Neutrophil (primary cell): ENCODE data around the gene HIPK2.

Experiments
- H3K27ac ChIP-seq: fragments of 200-600 bp; sonication (generic); 2 replicates; pipeline ENCODE4 v1.5.1; 2016; ENCODE audit warnings: mild to moderate bottlenecking, moderate library complexity
- H3K27me3 ChIP-seq: fragments of 200-600 bp; sonication (generic); 2 replicates; pipeline ENCODE4 v1.6.0; 2016; ENCODE audit warnings: mild to moderate bottlenecking
- H3K36me3 ChIP-seq: fragments of 200-600 bp; sonication (generic); 2 replicates; pipeline ENCODE4 v1.5.1; 2017
- H3K4me1 ChIP-seq, 2 experiments: fragments of 200-600 bp in 1 of 2; sonication (generic) in 1 of 2; 1 replicate in 1 of 2; 2 replicates in 1 of 2; pipeline versions ENCODE4 v1.5.1 to v1.6.1; 2013 to 2016; ENCODE audit warnings: low read depth in 1 of 2, low read length in 1 of 2, mild to moderate bottlenecking in 1 of 2, moderate library complexity in 1 of 2; ENCODE audit not compliant: control insufficient read depth in 1 of 2, insufficient read depth in 1 of 2
- H3K4me3 ChIP-seq, 2 experiments: fragments of 200-600 bp in 1 of 2; sonication (generic) in 1 of 2; 1 replicate in 1 of 2; 2 replicates in 1 of 2; pipeline ENCODE4 v1.5.1; 2013 to 2016; ENCODE audit warnings: low read depth in 1 of 2, low read length in 1 of 2, mild to moderate bottlenecking in 1 of 2, moderate library complexity in 1 of 2
- H3K9me3 ChIP-seq: fragments of 200-600 bp; sonication (generic); 2 replicates; pipeline ENCODE4 v1.5.1; 2016
- CTCF ChIP-seq: fragments of 200-600 bp; sonication (generic); IDR thresholded peaks from 2 replicates; pipeline ENCODE4 v1.5.1; 2016; ENCODE audit warnings: antibody characterized with exemption

Gene HIPK2

GRCh38 chr7:139540203-139540602, 237.6 kb downstream of the HIPK2 start:
- H3K9me3 ChIP-seq = no peaks in the 10 kb centered on the region
- no peaks in the 10 kb centered on the region for H3K27me3 ChIP-seq
- no peak overlapping the region for H3K27ac ChIP-seq
- no peaks in the 10 kb centered on the region for H3K36me3 ChIP-seq
- H3K4me1 ChIP-seq = peaks cover 0 to 6% of the 10 kb centered on the region in 2 experiments
- H3K4me3 ChIP-seq = no peak overlapping the region
- no peak for TF ChIP-seq CTCF

DNA sequence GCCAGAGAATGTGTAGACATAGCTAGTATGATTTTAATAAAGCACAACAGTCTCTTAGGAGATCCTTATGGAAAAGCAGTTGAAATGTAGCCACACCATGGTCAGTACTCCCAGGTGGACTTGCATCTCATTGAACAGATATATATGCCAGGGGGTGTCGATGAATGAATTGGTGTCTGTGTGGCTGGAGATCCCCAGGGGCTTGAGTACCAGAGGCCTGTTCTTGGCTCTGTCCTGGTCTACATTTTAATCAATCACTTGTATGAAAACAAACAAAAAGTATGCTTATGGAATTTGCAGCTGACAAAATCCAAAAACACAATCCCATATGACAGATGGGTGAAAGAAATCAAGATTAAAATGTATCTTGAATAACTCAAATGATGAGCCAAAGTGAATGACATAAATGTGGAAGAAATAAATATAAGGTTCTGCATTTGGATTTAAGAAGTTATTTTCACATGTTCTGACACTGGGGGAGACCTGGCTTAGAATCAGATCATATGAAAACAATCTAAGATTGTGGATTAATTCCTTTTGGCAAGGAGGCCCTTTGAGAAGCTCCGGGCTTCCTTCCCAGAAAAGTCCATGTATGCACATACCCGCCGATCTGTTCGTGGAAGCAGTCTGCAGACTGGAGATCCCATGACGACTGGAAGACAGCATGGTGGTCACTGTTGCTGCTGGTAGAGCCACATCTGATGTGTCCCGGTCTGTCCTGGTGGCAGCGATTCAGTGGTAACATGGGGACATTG, 238.7 kb downstream of the HIPK2 start:
- no peak for TF ChIP-seq CTCF
- Histone ChIP-seq H3K36me3 (no peaks in the 10 kb centered on the region), H3K4me3 (no peak overlapping the region), H3K27me3 (peaks cover 4% of the 10 kb centered on the region), H3K27ac (no peak overlapping the region), H3K9me3 (no peaks in the 10 kb centered on the region), H3K4me1 (peaks cover 0 to 7% of the 10 kb centered on the region in 2 experiments)

GRCh38 chr7:139536152-139536551, 241.6 kb downstream of the HIPK2 start:
- H3K4me3 ChIP-seq = no peak overlapping the region
- no peaks in the 10 kb centered on the region for H3K9me3 ChIP-seq
- peaks cover 8% of the 10 kb centered on the region for H3K27me3 ChIP-seq
- no peaks in the 10 kb centered on the region for H3K36me3 ChIP-seq
- no peak for TF ChIP-seq CTCF
- no peak overlapping the region for H3K27ac ChIP-seq
- H3K4me1 ChIP-seq = peaks cover 0 to 3% of the 10 kb centered on the region in 2 experiments

DNA sequence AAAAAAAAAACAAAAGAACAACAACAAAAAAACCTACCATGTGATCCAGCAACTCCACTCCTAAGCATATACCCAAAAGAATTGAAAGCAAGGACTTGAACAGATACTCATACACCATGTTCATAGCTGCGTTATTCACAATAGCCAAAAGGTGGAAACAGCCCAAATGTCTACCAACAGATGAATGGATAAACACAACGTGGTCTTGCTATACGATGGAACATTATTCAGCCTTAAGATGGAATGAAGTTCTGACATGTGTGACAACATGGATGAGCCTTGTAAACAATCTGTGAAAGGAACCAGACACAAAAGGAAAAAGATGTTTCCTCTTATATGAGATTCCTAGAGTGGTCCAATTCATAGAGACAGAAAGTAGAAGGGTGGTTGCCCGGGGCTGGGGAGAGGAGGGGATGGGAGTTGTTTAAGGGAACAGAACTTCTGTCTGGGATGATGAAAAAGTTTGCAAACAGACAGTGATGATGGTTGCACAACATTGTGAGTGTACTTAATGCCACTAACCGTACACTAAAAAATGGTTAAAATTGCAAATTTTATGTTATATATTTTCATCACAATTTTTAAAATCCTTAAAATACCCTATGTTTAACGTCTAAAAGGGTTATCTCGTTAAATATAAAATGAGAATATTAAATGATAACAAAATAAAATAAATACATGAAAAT, 242.7 kb downstream of the HIPK2 start:
- no peaks in the 10 kb centered on the region for H3K9me3 ChIP-seq
- no peaks in the 10 kb centered on the region for H3K36me3 ChIP-seq
- no peak overlapping the region for H3K27ac ChIP-seq
- no peak for TF ChIP-seq CTCF
- H3K27me3 ChIP-seq = peaks cover 8% of the 10 kb centered on the region
- peaks cover 0 to 3% of the 10 kb centered on the region in 2 experiments for H3K4me1 ChIP-seq
- H3K4me3 ChIP-seq = no peak overlapping the region

DNA sequence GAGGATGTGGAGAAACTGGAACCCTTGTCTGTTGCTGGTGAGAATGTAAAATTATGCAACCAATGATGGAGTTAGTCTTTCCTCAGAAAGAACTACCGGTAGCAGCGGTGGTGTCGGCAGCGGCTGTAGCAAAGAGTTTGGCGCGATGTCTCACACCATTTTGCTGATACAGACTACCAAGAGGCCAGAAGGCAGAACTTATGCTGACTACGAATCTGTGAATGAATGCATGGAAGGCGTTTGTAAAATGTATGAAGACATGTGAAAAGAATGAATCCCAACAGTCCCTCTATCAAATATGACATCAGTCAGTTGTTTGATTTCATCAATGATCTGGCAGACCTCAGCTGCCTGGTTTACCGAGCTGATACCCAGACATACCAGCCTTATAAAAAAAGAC, 243.7 kb downstream of the HIPK2 start:
- peaks cover 8% of the 10 kb centered on the region for H3K27me3 ChIP-seq
- TF ChIP-seq CTCF = no peak

More for the DNA sequence above, 243.7 kb downstream of the HIPK2 start:
- Histone ChIP-seq H3K4me1 (peaks cover 0 to 3% of the 10 kb centered on the region in 2 experiments), H3K27ac (no peak overlapping the region), H3K9me3 (no peaks in the 10 kb centered on the region), H3K4me3 (no peak overlapping the region), H3K36me3 (no peaks in the 10 kb centered on the region)
